IPS DF 4.7 (cell line): Measurements from ENCODE around the gene ZCCHC18.

Experiments
- DNase-seq: peaks from one replicate; pipeline ENCODE4 v3.0.0-alpha.2; 2013; ENCODE audit warnings: low spot score; ENCODE audit errors: extremely low read depth

ZCCHC18 gene

GRCh38 chrX:104130808-104131207 lies 18.5 kb downstream of the ZCCHC18 start:
- no peak for DNase-seq

DNA sequence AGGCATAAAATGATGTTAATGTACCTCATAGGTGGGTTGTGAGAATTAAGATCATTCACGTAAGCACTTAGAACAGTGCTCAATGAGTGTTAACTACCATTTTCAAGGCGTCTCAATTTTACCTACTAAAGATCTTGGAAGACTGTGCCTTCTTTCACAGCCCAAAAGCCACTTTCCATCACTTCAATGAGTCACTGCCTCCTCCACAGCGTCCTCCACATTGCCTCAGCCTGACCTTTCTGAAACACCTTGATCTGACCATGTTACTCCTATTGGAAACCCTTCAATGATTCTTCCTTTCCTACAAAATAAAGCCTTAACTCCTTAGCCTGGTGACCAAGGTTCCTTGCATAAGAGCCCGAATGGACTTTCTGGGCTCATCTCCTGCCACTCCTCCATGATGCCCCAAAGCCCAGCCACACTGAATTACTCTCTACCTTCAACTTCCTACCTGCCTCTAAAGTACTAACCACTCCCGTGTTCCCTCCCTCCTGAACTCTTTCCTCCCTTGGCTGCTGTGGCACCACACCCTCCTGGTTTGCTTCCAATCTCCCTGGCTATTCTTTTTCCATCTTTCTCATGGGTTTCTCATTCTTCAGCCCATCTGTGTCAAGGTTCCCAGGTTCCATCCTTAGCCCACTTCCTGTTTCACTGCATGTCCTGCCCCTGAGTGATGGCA lies 22.4 kb downstream of the ZCCHC18 start:
- DNase-seq: no peak

GRCh38 chrX:104135677-104136076 lies 23.4 kb downstream of the ZCCHC18 start:
- no peak for DNase-seq

GRCh38 chrX:104136241-104137019 lies 24.1 kb downstream of the ZCCHC18 start:
- DNase-seq: no peak

DNA sequence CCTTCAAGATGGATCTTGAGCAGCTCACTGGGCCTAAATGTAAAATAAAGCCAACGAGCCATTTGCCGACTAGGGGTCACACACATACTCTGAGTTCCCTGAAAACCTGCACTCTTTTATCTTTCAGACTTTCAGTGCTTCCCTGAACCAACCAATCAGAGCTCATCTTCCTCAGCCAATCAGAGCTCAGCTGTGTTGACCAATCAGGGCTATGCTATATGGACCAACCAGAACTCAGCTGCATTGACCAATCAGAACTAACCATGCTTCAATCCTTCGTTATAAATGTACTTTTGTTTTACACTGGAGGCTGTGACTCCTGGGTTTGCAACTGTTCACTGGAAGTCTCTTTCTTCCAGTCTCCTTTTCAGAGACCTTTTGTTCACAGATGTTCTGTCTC lies 25.2 kb downstream of the ZCCHC18 start:
- DNase-seq: no peak

DNA sequence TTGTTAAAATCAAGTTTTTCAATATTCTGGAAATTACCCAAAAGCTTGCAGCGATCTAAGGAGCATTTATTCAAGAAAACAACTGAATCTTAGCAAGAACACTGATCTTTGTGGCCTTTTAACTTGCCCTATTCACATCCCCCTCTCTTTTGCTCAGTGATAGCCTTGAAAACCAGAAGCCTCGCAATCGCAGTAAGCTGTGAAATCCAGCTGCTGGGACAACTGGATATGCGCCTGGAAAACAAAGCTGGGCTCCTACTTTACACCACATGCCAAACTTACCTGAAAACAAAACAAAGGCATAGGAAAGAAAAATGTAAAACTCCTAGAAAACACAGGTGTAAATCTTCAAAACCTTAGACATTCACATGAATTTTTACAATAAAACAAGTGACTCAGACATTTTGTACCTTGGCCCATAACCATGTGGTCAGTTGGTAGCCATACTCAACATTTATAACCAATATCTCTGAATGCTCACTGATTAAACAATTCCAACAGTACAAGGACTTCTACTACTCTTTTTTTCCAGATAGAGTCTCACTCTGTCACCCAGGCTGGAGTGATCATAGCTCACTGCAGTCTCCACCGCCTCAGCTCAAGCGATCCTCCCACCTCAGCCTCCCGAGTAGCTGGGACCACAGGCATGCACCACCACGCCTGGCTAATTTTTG lies 28.9 kb downstream of the ZCCHC18 start:
- DNase-seq: no peak

GRCh38 chrX:104151037-104151436 lies 38.7 kb downstream of the ZCCHC18 start:
- DNase-seq: no peak

DNA sequence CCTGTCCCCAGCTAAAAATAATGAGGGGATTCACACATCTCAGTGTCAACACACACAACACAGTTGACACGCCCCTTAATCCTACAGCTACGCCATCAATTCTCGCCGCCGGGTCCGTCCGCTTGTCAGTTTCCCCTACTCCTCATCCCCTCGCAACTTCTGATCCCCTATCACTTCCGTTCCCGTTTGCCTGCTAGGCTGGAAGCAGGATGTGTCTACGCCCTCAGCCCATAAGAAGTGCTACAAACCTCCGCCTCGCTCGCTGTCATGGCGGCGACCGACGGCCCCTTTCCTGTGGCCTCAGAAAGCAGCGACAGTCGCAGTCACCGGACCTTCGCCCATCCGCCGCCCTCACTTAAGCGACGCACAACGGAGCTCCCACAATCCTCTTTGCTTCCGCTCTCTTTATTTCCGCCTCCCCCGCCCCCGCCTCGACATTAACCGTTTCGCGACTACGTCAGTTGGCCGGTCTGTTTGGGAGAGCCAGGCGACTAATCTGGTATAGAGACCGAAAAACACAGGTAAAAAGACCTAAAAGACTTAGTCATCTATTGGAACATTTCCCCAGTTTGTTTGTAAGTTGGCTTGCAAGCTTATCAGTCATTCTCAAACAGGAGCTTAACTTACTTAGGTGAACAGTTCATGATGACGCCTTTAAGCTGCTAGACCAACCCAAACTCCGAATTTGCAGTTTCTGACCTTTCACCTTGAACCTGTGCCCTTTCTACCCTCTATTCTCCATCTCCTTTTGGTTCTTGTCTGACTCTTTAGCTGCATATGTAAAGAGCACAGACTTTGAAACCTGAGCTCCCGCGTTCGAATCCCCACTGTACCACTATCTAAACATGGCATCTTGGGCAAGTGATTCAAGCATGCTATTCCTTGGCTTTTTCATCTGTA lies 44.6 kb downstream of the ZCCHC18 start, which contains the start of gene SLC25A53:
Gene SLC25A53, minus strand, starts transcription at position 380 of the 900 bp plus-strand sequence. CDS start 51,752 bp downstream, outside the sequence.
- DNase-seq: no peak
